ENCODE measurements around the gene OGDH. TPM values are rescaled to one million over a fixed set of nuclear protein-coding genes. Genes with fewer than 3 reads are reported as not detected.

OGDH gene
- total and polyA plus RNA-seq, 2 experiments from 2014 or later: 13.5 to 76.9 TPM

- Histone ChIP-seq H4K20me1 (replicated peaks; ENCODE audit: insufficient read depth) (no peaks in the 10 kb centered on the region), H3K36me3 (ENCODE audit: insufficient read depth) (peaks cover 31% of the 10 kb centered on the region), H3K4me3 (no peak overlapping the region), H3K4me2 (no peak overlapping the region), H3K79me2 (replicated peaks; ENCODE audit: insufficient read depth) (no peaks in the 10 kb centered on the region), H2AFZ (no peak overlapping the region), H3K27ac (ENCODE audit: low read depth) (no peak overlapping the region), H3K4me1 (ENCODE audit: insufficient read depth) (no peaks in the 10 kb centered on the region), H3F3A (replicated peaks; ENCODE audit: low read depth) (peaks cover 12% of the 10 kb centered on the region; the same call in 1 of the 2 replicates), H3K9me2 (ENCODE audit: insufficient read depth) (no peaks in the 10 kb centered on the region), H3K27me3 (ENCODE audit: insufficient read depth) (no peaks in the 10 kb centered on the region)
- ATAC-seq: peak; percentile 88
- Mint-ChIP-seq H3K27me3 (ENCODE audit: insufficient read depth, low read depth, poor library complexity) (peaks cover 21% of the 10 kb centered on the region), H3K36me3 (ENCODE audit: low read depth) (peaks cover 66% of the 10 kb centered on the region), H3K4me1 (peaks cover 5% of the 10 kb centered on the region), H3K9me3 (no peaks in the 10 kb centered on the region), H3K4me3 (no peak overlapping the region), H3K27ac (no peak overlapping the region)
- TF ChIP-seq, protein P1, sequence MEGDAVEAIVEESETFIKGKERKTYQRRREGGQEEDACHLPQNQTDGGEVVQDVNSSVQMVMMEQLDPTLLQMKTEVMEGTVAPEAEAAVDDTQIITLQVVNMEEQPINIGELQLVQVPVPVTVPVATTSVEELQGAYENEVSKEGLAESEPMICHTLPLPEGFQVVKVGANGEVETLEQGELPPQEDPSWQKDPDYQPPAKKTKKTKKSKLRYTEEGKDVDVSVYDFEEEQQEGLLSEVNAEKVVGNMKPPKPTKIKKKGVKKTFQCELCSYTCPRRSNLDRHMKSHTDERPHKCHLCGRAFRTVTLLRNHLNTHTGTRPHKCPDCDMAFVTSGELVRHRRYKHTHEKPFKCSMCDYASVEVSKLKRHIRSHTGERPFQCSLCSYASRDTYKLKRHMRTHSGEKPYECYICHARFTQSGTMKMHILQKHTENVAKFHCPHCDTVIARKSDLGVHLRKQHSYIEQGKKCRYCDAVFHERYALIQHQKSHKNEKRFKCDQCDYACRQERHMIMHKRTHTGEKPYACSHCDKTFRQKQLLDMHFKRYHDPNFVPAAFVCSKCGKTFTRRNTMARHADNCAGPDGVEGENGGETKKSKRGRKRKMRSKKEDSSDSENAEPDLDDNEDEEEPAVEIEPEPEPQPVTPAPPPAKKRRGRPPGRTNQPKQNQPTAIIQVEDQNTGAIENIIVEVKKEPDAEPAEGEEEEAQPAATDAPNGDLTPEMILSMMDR (conservative IDR thresholded peaks at IDR 0.05; ENCODE audit: low read depth in 2 of 2): peak; percentile 79 to 86
- no peak for TF ChIP-seq ZNF331 (CRISPR knock-in tag; IDR thresholded peaks at IDR 0.05; ENCODE audit: low read depth)
- peak; percentile 76 for DNase-seq (ENCODE audit: low spot score)
Observed at GRCh38 chr7:44565097-44565794, 41.2 kb upstream of the OGDH start.

GRCh38 chr7:44565795-44566559, 40.5 kb upstream of the OGDH start:
- TF ChIP-seq CREB1 (CRISPR knock-in tag; IDR thresholded peaks at IDR 0.05; ENCODE audit: low read depth) (no peak), JUNB (IDR thresholded peaks at IDR 0.05; ENCODE audit: unreplicated experiment) (no peak), EZH2phosphoT487 (IDR thresholded peaks at IDR 0.05; ENCODE audit: unreplicated experiment) (no peak), EZH2 (IDR thresholded peaks at IDR 0.05; ENCODE audit: low read depth, unreplicated experiment) (no peak), REST (IDR thresholded peaks at IDR 0.05; ENCODE audit: unreplicated experiment) (no peak), NANOG (IDR thresholded peaks at IDR 0.05; ENCODE audit: borderline replicate concordance) (no peak)
- TF ChIP-seq, protein P2, sequence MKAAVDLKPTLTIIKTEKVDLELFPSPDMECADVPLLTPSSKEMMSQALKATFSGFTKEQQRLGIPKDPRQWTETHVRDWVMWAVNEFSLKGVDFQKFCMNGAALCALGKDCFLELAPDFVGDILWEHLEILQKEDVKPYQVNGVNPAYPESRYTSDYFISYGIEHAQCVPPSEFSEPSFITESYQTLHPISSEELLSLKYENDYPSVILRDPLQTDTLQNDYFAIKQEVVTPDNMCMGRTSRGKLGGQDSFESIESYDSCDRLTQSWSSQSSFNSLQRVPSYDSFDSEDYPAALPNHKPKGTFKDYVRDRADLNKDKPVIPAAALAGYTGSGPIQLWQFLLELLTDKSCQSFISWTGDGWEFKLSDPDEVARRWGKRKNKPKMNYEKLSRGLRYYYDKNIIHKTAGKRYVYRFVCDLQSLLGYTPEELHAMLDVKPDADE (IDR thresholded peaks at IDR 0.05): no peak
- H3K36me3 ChIP-seq (ENCODE audit: insufficient read depth): peaks cover 35% of the 10 kb centered on the region
- no peaks in the 10 kb centered on the region for H3K4me1 ChIP-seq (ENCODE audit: insufficient read depth)
- Mint-ChIP-seq H3K4me1 (peaks cover 5% of the 10 kb centered on the region), H3K4me3 (no peak overlapping the region), H3K36me3 (ENCODE audit: low read depth) (peaks cover 74% of the 10 kb centered on the region), H3K9me3 (no peaks in the 10 kb centered on the region), H3K27ac (no peak overlapping the region), H3K27me3 (ENCODE audit: insufficient read depth, low read depth, poor library complexity) (peaks cover 18% of the 10 kb centered on the region)
- no peaks in the 10 kb centered on the region for H4K20me1 ChIP-seq (replicated peaks; ENCODE audit: insufficient read depth)
- DNase-seq (ENCODE audit: low spot score): no peak
- H3K27ac ChIP-seq (ENCODE audit: low read depth): no peak overlapping the region
- H3K4me3 ChIP-seq: no peak overlapping the region
- H3F3A ChIP-seq (replicated peaks; ENCODE audit: low read depth): peaks cover 12% of the 10 kb centered on the region; the same call in 1 of the 2 replicates
- no peaks in the 10 kb centered on the region for H3K27me3 ChIP-seq (ENCODE audit: insufficient read depth)
- H3K9me2 ChIP-seq (ENCODE audit: insufficient read depth): no peaks in the 10 kb centered on the region
- ATAC-seq: peak; percentile 51
- no peaks in the 10 kb centered on the region for H3K79me2 ChIP-seq (replicated peaks; ENCODE audit: insufficient read depth)
- H3K4me2 ChIP-seq: no peak overlapping the region
- no peak overlapping the region for H2AFZ ChIP-seq

Measured in GM23338 (cell line).